ENCODE results near the gene FRMD3.

DNA sequence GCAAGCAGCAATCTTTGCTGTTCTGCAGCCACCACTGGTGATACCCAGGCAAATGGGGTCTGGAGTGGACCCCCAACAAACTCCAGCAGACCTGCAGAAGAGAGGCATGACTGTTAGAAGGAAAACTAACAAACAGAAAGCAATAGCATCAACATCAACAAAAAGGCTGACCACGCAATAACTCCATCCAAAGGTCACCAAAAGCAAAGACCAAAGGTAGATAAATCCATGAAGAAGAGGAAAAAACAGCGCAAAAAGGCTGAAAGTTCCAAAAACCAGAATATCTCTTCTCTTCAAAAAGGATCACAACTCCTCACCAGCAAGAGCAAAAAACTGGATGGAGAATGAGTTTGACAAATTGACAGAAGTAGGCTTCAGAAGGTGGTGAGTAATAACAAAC lies 23.4 kb downstream of the FRMD3 start:
- TF ChIP-seq, protein P1, sequence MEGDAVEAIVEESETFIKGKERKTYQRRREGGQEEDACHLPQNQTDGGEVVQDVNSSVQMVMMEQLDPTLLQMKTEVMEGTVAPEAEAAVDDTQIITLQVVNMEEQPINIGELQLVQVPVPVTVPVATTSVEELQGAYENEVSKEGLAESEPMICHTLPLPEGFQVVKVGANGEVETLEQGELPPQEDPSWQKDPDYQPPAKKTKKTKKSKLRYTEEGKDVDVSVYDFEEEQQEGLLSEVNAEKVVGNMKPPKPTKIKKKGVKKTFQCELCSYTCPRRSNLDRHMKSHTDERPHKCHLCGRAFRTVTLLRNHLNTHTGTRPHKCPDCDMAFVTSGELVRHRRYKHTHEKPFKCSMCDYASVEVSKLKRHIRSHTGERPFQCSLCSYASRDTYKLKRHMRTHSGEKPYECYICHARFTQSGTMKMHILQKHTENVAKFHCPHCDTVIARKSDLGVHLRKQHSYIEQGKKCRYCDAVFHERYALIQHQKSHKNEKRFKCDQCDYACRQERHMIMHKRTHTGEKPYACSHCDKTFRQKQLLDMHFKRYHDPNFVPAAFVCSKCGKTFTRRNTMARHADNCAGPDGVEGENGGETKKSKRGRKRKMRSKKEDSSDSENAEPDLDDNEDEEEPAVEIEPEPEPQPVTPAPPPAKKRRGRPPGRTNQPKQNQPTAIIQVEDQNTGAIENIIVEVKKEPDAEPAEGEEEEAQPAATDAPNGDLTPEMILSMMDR (IDR thresholded peaks at IDR 0.05; ENCODE audit: extremely low read depth in 1 of 2, insufficient read depth in 1 of 2, low read depth in 1 of 2, low read length in 2 of 2): no peak
- TF ChIP-seq GATA2 (IDR thresholded peaks at IDR 0.05; ENCODE audit: insufficient read depth, insufficient read length, low read depth, low read length): no peak
- no peak for TF ChIP-seq POLR2A (IDR thresholded peaks at IDR 0.05; ENCODE audit: low read depth, low read length)
- TF ChIP-seq, protein P2, sequence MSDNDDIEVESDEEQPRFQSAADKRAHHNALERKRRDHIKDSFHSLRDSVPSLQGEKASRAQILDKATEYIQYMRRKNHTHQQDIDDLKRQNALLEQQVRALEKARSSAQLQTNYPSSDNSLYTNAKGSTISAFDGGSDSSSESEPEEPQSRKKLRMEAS (IDR thresholded peaks at IDR 0.05; ENCODE audit: insufficient read depth, insufficient read length): no peak
- no peak for TF ChIP-seq EZH2 (IDR thresholded peaks at IDR 0.05; ENCODE audit: borderline replicate concordance, low read depth, low read length, severe bottlenecking)
- no peak for TF ChIP-seq MYC (IDR thresholded peaks at IDR 0.05; ENCODE audit: low read depth, low read length)
- no peak for TF ChIP-seq POLR2AphosphoS5 (IDR thresholded peaks at IDR 0.05; ENCODE audit: insufficient read depth, low read depth, low read length)
- no peak for TF ChIP-seq JUN (IDR thresholded peaks at IDR 0.05; ENCODE audit: borderline replicate concordance, insufficient read depth, insufficient read length, low read depth)
- TF ChIP-seq FOS (IDR thresholded peaks at IDR 0.05; ENCODE audit: borderline replicate concordance, insufficient read depth, low read length): no peak

Measured in endothelial cell of umbilical vein (primary cell).